Iris pigment epithelial cell (primary cell): Measurements from ENCODE around the gene GARNL3.

ENCODE experiments used
- DNase-seq: peaks from one replicate; pipeline ENCODE4 v3.0.0-alpha.2; 2011; ENCODE audit warnings: low read depth

GARNL3 gene

GRCh38 chr9:127384901-127385300 is 120.3 kb downstream of the GARNL3 start:
- DNase-seq, result no peak

- DNase-seq, result no peak
Measured at GRCh38 chr9:127386249-127386648, 121.7 kb downstream of the GARNL3 start.

DNA sequence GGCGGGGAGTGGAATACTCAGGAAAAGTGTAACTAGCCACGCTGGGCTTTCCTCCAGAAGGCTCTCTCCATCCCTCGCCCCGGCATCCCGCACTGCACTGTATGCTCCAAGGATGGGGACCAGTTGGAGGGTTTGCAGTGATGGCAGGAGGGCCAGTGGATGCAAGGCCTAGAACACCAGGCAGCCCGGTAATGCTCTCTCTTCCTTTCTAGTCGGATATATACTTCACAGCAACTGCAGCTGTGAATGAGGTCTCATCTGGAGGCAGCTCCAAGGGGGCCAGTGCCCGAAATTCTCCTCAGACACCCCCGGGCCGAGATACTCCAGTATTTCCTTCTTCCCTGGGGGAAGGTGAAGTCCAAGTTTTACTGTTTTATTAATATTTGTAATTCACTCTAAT is 122.4 kb downstream of the GARNL3 start:
- no peak for DNase-seq

DNA sequence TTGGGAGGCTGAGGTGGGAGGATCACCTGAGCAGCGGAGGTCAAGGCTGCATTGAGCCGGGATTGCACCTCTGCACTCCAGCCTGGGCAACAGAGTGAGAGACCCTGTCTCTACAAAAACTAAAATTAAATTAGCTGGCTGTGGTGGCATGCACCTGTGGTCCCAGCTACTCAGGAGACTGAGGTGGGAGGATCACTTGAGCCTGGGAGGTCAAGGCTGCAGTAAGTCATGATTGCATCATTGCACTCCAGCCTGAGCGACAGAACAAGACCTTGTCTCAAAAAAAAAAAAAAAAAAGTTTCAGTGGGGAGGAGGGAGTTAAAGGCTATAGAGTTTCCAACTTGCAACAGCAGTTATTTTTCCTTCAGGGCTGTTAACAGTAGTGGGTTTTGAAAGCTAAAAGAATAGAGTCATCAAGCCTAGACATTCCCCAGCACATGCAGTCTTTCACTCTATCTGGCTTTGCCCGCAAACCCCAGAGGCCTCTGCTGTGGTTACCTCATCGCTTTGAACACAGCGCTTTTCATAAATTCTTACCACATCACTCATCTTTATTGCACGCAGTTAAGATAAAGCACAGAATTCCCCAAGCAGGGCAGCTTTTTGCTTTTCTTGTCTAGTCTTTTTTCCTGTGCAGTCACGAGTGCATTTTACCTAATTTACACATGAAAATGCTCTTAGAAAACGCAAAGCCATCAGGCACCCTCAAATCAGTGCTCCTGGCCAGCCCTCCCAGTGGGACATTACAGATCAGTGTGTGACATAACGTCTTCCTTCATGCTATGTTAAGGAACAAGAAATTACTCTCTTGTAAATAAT is 123.7 kb downstream of the GARNL3 start:
- peak; percentile 99 for DNase-seq

- DNase-seq, result no peak
Measured at GRCh38 chr9:127388856-127389238, 124.3 kb downstream of the GARNL3 start.

DNA sequence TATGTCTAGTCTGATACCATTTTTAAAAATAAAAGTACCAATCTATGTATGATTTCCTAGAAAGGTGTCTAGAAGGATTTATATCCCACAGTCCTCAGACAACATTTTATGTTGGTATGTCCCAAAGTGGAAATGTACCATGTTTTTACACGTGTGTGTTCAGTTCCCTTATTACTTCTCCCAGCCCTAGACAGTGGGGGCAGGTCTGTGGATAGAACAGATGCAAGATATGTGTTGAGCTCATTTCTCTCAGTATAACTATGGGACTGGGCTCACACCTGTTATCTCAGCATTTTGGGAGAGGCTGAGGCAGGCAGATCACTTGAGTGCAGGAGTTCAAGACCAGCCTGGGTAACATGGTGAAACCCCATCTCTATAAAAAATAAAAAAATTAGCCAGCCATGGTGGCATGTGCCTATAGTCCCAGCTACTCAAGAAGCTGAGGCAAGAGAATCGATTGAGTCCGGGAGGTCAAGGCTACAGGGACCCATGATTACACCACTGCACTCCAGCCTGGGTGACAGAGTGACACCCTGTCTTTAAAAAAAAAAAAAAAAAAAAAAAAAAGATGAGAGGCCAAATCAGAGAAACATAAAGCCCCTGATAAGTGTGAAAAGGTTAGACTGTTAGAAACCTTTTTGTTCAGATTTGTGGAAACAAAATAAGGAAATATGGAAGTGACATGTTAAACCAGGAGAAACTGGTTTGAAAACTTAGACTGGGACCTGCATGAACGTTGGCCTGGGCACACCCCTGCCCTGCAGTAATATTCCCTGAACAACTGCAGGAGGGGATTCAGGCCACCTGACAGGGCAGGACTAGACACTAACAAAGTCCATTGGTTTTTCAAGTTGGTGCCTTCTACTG is 125.0 kb downstream of the GARNL3 start:
- no peak for DNase-seq

DNA sequence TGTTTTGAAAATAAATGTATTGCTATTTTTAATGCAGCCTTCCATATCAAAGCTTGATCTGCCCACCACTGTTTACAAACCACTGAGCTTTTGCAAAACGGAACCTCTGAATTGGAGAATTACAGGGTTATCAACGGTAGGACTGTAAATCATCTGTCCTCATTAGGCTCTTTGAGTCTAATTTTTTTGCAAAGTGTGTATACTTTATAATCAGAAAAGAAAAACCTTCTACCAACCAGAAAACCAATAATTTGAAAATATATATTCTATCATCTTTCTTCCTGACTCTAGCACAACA is 125.6 kb downstream of the GARNL3 start:
- DNase-seq, result no peak

DNA sequence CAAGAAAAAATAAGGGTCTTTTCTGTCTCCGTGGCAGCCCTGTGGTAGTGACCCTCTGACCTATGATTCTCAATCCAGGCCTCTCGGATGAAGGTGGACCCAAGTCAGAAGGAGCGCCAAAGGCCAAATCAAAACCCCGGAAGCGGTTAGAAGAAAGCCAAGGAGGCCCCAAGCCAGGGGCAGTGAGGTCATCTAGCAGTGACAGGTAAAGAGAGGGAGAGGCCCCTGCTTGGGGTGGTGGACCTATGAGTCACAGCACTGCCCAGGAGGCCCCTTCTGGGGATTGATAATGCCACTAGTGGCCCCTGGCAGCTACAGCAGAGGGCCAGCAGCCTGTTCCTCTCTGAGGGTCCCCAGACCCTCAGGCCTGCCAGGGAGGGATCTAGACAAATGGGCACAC is 126.0 kb downstream of the GARNL3 start:
- DNase-seq, result no peak

DNA sequence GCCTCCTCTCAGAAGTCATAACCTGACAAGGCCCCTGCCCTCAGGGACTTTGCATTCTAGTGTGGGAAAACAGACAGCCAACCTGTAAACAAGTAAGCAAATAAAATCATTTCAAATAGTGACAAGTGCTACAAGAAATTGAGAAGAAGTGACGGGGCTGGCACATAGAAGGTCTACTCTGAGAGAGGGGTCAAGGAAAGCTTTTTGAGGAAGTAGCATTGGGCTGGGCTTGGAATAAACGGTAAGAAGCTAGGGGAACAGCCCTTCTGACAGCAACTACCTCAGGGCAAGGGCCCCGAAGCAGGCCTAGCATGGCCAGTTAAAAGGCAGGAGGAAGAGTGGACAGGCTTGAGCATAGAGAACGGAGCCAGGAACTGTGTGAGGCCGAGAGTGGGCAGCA is 127.6 kb downstream of the GARNL3 start:
- DNase-seq, result no peak

DNA sequence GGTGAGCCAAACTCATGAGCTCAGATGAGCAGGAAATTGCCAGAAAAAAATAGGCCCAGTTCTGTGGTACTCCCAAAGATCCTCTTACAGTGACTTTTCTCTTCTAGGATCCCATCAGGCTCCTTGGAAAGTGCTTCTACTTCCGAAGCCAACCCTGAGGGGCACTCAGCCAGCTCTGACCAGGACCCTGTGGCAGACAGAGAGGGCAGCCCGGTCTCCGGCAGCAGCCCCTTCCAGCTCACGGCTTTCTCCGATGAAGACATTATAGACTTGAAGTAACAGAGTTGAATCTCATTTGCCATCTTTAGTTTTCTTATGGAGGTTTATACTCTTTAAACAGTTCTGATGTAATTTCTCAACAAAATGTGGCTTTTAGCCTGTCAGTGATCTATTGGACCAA is 128.4 kb downstream of the GARNL3 start:
- no peak for DNase-seq

- peak; percentile 49 for DNase-seq
Measured at GRCh38 chr9:127393645-127394044, 129.1 kb downstream of the GARNL3 start.

- peak; percentile 15 for DNase-seq
Measured at GRCh38 chr9:127395497-127396252, 131.1 kb downstream of the GARNL3 start.

DNA sequence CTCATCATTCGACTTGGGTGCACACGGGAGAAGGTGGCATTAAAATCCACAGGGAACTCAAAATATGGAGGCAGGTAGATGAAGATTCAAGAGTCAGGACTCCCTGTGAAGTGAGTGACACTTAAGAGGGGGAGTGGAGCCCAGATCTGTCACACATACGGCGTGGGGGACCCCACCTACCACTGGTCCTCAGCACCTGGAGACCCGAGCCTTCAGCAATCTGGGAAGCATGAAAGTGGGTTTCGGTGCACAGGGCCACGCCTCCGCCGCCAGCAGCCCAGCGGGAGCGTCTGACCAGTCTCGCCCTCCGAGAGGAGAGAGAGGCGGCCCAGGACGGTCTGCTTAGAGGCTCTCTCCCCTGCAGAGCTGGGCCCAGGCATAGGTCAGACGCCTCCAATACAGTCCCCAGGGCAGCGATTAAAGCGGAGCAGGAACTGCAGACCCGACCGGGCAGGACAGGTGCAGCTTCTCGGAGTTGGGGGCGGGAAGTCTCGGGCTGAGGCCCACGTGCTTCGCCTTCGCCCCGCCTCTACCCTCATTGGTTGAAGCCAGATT is 131.8 kb downstream of the GARNL3 start:
- no peak for DNase-seq

DNA sequence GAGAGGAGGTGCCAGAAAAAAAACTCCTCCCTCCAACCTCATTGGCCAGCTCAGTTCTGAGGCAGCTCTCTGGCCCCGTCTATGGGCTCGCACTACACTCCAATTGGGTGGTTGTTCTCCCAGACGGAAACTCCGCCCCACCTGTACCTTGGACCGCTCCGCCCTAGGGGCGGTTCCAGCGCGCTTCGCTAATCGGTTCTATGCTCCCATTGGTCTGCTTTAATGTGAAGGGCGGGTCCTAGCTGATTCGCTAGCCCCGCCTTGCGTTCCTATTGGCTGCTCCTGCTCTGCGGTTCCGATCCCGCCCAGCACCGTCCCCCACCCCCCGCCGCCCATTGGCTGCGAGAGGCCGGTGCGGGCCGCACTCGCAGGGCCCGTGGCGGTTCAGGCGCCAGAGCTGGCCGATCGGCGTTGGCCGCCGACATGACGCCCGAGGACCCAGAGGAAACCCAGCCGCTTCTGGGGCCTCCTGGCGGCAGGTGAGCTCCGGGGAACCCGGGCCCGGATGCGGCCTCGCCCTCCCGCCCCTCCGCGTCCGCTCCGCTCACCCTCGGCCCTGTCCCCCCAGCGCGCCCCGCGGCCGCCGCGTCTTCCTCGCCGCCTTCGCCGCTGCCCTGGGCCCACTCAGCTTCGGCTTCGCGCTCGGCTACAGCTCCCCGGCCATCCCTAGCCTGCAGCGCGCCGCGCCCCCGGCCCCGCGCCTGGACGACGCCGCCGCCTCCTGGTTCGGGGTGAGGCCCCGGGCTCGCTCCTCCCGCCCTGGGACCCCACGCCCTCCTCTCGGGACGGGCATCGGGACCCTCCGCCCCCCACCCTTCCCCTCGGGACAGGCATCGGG is 132.5 kb downstream of the GARNL3 start, which contains the start of gene SLC2A8:
SLC2A8 (plus strand) TSS at position 362 of the 838 bp plus-strand sequence; CDS start at position 424, 62 bp downstream.
- DNase-seq, result peak; percentile 99

DNA sequence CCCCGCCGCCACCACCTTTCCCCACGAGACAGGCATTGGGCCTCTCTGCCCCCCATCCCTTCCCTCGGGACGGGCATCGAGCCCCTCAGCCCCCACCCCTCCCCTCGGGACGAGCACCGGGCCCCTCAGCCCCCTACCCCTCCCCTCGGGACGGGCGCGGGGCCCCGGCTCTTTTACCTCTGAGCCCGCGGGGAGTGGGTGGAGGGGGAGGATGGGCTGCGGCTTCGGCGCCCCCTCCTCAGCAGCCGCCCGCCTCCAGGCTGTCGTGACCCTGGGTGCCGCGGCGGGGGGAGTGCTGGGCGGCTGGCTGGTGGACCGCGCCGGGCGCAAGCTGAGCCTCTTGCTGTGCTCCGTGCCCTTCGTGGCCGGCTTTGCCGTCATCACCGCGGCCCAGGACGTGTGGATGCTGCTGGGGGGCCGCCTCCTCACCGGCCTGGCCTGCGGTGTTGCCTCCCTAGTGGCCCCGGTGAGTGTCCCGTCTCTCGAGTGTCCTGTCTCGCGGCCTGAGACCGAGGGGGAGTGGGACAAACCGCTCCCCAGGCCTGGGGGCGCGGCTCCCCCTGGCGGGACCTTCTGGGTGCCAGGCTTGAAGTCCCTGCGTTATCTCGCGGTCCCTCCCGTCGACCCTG is 133.2 kb downstream of the GARNL3 start:
- DNase-seq, result peak; percentile 39

GRCh38 chr9:127398275-127398647 is 133.7 kb downstream of the GARNL3 start:
- DNase-seq, result no peak

DNA sequence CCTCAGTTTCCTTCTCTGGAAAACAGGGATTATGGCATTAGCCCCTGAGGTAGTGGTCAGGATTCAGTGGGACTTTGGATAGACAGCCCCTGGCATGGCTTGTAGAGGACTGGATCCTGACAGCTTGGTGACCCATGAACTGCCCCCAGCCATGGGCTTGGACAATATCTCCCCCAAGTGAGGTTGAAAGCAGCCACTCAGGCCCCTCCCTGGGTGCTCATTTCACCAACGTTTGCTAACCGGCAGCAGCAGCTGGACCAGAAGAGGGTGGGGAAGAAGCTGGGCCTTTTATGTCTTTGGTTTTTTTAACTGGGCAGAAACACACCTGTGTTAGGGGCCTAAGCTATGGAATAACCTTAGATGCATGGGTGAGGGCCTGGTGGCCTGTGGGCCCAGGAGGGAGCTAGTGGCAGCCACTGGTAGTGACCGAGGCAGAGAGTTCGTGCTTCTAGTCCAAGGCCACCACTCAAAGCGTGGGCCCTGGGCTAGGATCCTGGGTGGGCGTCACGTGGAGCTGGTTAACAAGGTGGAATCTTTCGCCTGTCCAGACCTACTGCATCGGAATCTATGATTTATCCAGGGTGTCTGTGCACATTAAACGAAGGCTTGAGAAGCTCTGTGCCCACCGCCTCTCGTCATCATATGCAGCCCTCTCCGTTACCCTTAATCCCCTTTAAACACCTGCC is 134.3 kb downstream of the GARNL3 start:
- no peak for DNase-seq

DNA sequence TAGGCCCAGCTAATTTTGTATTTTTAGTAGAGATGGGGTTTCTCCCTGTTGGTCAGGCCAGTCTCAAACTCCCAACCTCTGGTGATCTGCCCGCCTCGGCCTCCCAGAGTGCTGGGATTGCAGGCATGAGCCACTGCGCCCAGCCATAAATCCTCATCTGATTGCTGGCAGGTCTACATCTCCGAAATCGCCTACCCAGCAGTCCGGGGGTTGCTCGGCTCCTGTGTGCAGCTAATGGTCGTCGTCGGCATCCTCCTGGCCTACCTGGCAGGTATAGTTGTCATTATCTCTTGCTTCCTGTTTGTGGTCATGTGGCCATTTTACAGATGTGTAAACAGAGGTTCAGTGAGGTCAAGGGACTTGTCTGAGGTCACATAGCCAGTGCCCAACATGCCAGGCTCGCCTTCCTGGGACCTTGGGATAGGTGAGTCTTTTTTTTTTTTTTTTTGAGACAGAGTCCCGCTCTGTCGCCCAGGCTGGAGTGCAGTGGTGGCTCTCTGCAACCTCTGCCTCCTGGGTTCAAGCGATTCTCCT is 135.2 kb downstream of the GARNL3 start:
- no peak for DNase-seq

- no peak for DNase-seq
Measured at GRCh38 chr9:127402401-127403090, 138.0 kb downstream of the GARNL3 start.
